Mesenteric fat pad (tissue), 1 donor: ENCODE data around the gene ENOX2. TPM values are rescaled to one million over a fixed set of nuclear protein-coding genes. Genes with fewer than 3 reads are reported as not detected.

Experiments
- DNase-seq: peaks from one replicate; pipeline ENCODE4 v3.0.0-alpha.2; 2020; ENCODE audit warnings: low spot score
- total RNA-seq: library from RNA; stranded (reverse); fragmentation: NEBNext Ultra II Directional; extraction: Animal tissue kit (Norgen Biotek cat#: 25700); gene quantifications from one replicate; pipeline ENCODE4 v1.2.1, GENCODE V29; 2021
- donor health status: DM: yes; HTN: yes; CAD: no.

ENOX2 gene
- total RNA-seq, 1 donor from 2014 or later: 15.1 TPM

GRCh38 chrX:130636277-130636676 lies 266.7 kb downstream of the ENOX2 start:
- DNase-seq: no peak

- DNase-seq: no peak
These were observed 272.0 kb downstream of the ENOX2 start for GRCh38 chrX:130631011-130631410.

- DNase-seq: no peak
These were observed 274.5 kb downstream of the ENOX2 start for GRCh38 chrX:130628516-130628915.

GRCh38 chrX:130626521-130626920 lies 276.5 kb downstream of the ENOX2 start:
- DNase-seq: no peak

GRCh38 chrX:130625386-130625785 lies 277.6 kb downstream of the ENOX2 start:
- DNase-seq: no peak

- no peak for DNase-seq
These were observed 279.5 kb downstream of the ENOX2 start for GRCh38 chrX:130623518-130623917.

GRCh38 chrX:130615941-130616340 lies 287.1 kb downstream of the ENOX2 start:
- DNase-seq: no peak

- no peak for DNase-seq
These were observed 295.6 kb downstream of the ENOX2 start for GRCh38 chrX:130607431-130607830.

GRCh38 chrX:130606425-130606824 lies 296.6 kb downstream of the ENOX2 start:
- no peak for DNase-seq

- DNase-seq: no peak
These were observed 298.1 kb downstream of the ENOX2 start for GRCh38 chrX:130604882-130605281.

GRCh38 chrX:130594453-130594916 lies 308.5 kb downstream of the ENOX2 start:
- DNase-seq: no peak

- no peak for DNase-seq
These were observed 309.1 kb downstream of the ENOX2 start for GRCh38 chrX:130593911-130594310.

GRCh38 chrX:130592204-130592603 lies 310.8 kb downstream of the ENOX2 start:
- no peak for DNase-seq

GRCh38 chrX:130578906-130579305 lies 324.1 kb downstream of the ENOX2 start:
- DNase-seq: no peak

GRCh38 chrX:130577431-130577830 lies 325.6 kb downstream of the ENOX2 start:
- DNase-seq: no peak

- no peak for DNase-seq
These were observed 327.1 kb downstream of the ENOX2 start for GRCh38 chrX:130575831-130576389.

Other genes with a start within 250 kb of the ENOX2 start
- gene ARHGAP36, start 155.1 kb upstream of the ENOX2 start, total RNA-seq: not detected